Limb (tissue), 2 donors: Measurements from ENCODE around the gene MED28.

Experiments used
- DNase-seq, 2 donors: peaks; one replicate each; pipeline ENCODE4 v3.0.0-alpha.2; 2016; ENCODE audit errors: extremely low spot score in 2 of 2

The MED28 gene

GRCh38 chr4:17665346-17665745 lies 50.9 kb downstream of the MED28 start:
- DNase-seq, result no peak

- DNase-seq, result no peak
These were observed 51.4 kb downstream of the MED28 start for GRCh38 chr4:17665852-17666251.

- DNase-seq, result no peak
These were observed 52.8 kb downstream of the MED28 start for GRCh38 chr4:17667253-17667652.

GRCh38 chr4:17667653-17668201 lies 53.3 kb downstream of the MED28 start:
- no peak for DNase-seq

- DNase-seq, result no peak
These were observed 56.0 kb downstream of the MED28 start for GRCh38 chr4:17670423-17670822.

- no peak for DNase-seq
These were observed 66.3 kb downstream of the MED28 start for GRCh38 chr4:17680559-17681280.

- DNase-seq, result no peak
These were observed 67.1 kb downstream of the MED28 start for GRCh38 chr4:17681281-17682221.

GRCh38 chr4:17682222-17682566 lies 67.8 kb downstream of the MED28 start:
- no peak for DNase-seq
